ENCODE measurements around the gene SYNPO2.
"Not testable (repeated sequence)": the region's sequence is repeated elsewhere in the genome, so short reads cannot be mapped to it uniquely, and the experiment has no call there.

The SYNPO2 gene

DNA sequence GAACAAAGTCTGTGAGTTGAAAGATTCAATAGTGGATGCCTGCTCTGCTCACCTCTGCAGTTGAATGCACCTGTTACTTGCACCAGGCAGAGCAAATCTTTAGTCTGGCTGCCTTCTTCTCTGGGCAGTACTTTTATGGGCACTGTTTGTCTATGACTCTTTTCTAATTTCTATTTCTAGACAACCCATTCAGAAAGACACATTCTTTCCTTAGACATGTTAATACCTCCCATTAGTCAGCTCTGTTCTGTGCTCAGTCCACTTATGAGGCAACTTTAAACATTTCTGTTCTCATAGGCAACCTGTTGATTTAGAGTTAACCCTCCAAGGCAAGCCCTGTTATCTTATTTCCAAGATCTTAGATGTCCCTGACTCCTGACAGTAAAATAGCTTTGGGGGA, 108.9 kb downstream of the SYNPO2 start:
- no peak for DNase-seq (ENCODE audit: low read depth in 2 of 2)

DNA sequence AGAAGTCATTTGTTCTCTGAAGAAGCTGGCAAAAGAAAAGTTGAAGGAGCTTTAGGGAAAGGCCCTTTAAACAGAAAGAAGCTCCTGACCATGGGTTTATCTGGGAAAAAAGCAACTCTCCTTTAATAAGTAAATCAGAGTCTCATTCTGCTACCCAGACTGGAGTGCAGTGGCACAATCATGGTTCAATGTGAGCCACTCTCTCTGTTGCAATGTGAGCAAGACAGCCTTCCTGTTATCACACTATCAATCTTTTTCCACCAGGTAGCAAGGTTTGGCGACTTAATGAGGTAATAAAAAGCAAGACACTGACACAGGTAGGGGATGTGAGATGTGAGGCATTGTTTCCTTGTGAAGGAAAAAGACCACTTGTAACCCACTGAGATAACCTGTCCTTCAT, 111.3 kb downstream of the SYNPO2 start:
- DNase-seq (ENCODE audit: low read depth in 2 of 2), result no peak

GRCh38 chr4:119000400-119000799, 111.7 kb downstream of the SYNPO2 start:
- DNase-seq (ENCODE audit: low read depth in 2 of 2), result no peak

DNA sequence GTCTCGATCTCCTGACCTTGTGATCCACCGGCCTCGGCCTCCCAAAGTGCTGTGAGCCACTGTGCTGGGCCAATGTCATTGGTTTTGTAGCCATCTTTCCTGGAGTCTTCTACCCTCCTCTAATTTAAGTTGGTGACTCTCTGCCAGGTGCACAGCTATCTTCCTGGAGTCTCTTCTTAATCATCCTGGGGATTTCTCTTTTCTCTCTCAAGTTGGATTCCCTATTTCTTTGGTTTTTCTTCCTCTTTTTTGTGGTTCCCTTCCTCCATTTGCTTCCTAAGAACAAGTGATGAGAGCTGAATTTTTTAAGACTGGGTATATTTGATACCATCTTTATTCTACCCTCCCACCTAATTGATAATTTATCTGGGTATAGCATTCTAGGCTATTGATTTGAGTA, 113.8 kb downstream of the SYNPO2 start:
- DNase-seq (ENCODE audit: low read depth in 2 of 2), result no peak

DNA sequence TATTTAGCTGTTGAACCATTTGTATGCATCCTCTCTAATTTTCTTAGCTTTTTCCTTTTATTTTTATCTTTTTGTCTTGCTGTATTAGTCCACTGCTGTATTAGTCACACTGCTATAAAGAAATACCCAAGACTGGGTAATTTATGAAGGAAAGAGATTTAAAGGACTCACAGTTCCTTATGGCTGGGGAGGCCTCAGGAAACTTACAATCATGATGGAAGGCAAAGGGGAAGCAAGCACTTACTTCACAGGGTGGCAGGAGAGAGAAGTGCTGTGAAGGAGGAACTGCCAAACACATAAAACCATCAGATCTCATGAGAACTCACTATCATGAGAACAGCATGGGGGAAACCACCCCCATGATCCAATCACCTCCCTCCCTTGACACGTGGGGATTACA, 114.3 kb downstream of the SYNPO2 start:
- DNase-seq (ENCODE audit: low read depth in 2 of 2), result not testable (repeated sequence)

DNA sequence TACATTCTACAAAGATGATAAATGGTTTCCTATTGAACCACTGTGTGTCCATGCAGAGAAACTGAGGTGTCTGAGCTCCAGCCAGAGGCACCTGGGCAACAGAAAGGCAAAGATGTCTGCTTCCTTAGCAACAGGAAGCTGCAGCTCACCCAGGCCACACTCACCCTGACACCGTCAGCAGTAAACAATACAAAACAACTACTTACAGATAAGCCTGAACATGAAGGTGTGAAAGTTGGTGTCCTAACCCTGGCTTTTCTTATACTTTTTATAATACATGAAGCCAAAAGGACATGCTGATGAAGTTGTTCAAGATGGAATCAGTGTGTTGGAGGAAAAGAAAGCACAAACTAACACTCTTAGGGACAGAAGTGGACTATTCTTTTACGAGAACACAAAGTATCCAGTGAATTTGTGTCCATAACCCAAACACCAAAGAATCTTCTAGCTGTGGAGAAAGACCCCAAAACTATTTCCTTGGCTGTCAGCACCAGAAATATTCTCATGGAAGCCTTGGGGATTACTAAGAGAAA, 117.3 kb downstream of the SYNPO2 start:
- no peak for DNase-seq (ENCODE audit: low read depth in 2 of 2)

GRCh38 chr4:119008761-119009160, 120.1 kb downstream of the SYNPO2 start:
- no peak for DNase-seq (ENCODE audit: low read depth in 2 of 2)

GRCh38 chr4:119010221-119010620, 121.6 kb downstream of the SYNPO2 start:
- DNase-seq (ENCODE audit: low read depth in 2 of 2), result not testable (repeated sequence)

DNA sequence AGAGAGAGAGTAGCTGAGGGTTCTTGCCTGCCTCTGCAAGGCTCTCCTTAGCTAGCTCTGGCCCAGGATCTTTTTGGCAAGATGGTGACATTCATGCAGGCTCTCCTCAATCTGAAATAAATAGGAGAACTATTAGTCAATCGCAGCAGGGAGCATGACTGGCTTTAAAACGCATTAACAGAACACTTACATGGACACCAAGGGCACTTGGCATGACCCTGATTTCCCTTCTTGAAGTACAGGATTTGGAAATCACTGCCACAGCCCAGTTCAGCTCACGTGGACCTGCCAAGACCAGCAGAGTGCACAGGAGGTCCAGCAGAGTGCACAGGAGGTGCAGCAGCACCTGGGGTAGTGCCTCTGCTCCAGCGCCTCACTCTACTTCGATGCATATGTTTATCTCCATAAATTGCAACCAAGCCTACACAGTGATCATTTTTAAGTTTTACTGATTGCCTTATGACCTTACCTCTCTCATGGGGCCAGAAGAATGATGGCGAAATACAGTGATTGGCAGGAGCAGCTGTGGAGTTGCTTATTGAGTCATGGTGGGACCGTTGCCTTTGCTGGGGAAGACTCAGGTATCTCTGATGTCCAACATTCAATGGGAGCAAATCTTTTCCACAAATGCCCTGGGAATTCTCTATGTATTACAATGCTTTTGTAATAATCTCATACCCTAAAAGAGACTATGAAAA, 122.4 kb downstream of the SYNPO2 start:
- DNase-seq (ENCODE audit: low read depth in 2 of 2), result no peak

DNA sequence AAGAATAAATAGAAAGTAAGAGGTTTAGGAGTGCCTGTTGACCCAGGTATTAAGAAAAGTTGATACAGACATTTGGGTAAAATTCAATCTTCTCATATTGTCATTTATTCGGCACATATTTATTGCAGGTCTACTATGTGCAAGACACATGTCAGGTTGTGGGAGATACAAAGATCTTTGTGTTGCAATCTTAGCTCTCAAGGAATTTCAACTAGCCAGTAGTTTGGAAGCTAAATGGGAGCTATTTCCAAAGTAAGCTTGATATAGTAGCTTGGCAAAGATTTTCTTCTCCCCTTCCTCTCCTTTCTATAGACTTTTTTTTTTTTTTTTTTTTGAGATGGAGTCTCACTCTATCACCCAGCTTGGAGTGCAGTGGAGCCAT, 122.9 kb downstream of the SYNPO2 start:
- no peak for DNase-seq (ENCODE audit: low read depth in 2 of 2)

GRCh38 chr4:119014658-119015057, 126.0 kb downstream of the SYNPO2 start:
- no peak for DNase-seq (ENCODE audit: low read depth in 2 of 2)

DNA sequence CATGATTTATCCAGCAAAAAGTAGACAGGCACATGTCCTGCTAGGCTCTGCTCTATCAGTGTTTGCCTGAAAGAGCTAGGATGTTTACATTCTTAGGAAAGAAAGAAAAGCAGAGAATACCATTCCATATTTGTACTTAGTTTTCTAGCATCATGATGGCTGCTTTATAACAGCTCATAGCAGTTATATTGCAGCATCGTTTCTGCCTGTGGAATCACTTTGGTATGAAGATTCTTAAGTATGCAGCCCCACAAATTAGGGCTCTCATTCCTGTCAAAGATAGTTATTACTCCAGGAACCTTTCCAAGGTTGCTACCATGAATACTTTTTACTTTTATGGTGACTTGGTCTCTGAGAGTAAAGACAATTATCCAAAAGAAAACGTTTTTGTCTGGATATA, 128.0 kb downstream of the SYNPO2 start:
- no peak for DNase-seq (ENCODE audit: low read depth in 2 of 2)

DNA sequence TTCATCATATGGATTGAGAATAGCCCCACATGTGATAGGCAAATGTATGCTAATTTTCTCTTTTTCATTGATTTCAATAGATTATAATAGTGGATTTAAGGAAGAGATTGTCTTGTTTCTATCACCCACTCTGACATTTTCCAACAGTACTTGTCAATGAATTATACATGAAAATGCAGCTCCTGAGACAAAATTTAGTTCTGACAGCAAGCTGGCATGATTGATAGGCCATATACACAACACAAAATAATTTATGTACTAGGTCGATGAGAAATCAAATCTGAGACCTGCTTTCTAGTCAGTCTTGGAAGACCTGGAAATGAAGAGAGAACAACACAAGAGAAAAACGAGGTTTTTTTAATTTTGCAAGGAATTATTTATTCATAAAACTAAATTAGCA, 129.0 kb downstream of the SYNPO2 start:
- DNase-seq (ENCODE audit: low read depth in 2 of 2), result no peak

GRCh38 chr4:119020158-119020557, 131.5 kb downstream of the SYNPO2 start:
- no peak for DNase-seq (ENCODE audit: low read depth in 2 of 2)

DNA sequence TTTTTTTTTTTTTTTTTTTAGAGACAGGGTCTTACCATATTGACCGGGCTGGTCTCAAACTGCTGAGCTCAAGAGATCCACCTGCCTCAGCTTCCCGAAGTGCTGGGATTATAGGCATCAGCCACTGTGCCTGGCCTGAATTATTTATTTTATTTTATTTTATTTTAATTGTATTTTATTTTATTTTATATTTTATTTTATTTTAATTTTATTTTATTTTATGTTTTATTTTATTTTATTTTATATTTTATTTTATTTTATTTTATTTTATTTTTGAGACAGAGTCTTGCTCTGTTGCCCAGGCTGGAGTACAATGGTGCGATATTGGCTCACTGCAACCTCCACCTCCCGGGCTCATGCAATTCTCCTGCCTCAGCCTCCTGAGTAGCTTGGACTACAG, 133.9 kb downstream of the SYNPO2 start:
- DNase-seq (ENCODE audit: low read depth in 2 of 2), result not testable (repeated sequence)

DNA sequence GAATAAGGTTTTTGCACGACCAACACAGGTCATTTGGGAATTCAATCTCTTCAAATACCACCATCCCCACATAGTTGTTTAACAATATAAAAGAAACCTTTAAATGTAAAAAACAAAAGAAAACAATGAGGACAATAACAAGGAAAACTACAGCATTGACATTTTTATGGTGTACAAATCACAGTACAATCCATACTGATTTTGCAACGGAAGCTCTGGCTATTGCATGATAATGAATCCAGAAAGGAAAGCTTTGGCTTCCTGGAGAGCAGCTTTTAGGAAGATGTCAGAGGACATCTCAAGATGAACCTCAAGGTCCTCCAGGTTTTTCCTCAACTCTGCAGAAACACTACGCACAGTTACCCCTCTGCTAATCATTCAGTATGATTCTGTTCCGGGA, 135.4 kb downstream of the SYNPO2 start:
- DNase-seq (ENCODE audit: low read depth in 2 of 2), result no peak

GRCh38 chr4:119025420-119025819, 136.8 kb downstream of the SYNPO2 start:
- DNase-seq (ENCODE audit: low read depth in 2 of 2), result no peak

- no peak for DNase-seq (ENCODE audit: low read depth in 2 of 2)
These were observed 137.4 kb downstream of the SYNPO2 start for GRCh38 chr4:119025916-119026661.

DNA sequence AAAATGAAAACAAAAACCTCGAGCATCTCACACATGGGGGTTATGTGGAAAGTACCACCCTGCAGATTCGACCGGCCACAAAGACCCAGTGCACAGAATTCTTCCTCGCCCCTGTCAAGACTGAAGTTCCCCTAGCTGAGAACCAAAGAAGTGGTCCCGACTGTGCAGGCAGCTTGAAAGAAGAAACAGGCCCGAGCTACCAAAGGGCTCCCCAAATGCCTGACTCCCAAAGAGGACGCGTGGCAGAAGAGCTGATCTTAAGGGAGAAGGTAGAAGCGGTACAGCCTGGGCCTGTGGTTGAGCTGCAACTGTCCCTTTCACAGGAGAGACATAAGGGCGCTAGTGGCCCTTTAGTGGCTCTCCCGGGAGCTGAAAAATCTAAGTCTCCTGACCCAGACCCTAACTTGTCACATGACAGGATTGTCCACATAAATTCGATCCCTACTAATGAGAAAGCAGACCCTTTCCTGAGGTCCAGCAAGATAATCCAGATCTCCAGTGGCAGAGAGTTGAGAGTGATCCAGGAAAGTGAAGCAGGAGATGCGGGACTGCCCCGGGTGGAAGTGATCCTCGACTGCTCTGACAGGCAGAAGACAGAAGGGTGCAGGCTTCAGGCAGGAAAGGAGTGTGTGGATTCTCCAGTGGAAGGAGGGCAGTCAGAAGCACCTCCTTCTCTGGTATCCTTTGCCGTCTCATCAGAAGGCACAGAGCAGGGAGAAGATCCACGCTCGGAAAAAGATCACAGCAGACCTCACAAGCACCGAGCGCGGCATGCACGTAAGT, 138.2 kb downstream of the SYNPO2 start:
- DNase-seq (ENCODE audit: low read depth in 2 of 2), result no peak

DNA sequence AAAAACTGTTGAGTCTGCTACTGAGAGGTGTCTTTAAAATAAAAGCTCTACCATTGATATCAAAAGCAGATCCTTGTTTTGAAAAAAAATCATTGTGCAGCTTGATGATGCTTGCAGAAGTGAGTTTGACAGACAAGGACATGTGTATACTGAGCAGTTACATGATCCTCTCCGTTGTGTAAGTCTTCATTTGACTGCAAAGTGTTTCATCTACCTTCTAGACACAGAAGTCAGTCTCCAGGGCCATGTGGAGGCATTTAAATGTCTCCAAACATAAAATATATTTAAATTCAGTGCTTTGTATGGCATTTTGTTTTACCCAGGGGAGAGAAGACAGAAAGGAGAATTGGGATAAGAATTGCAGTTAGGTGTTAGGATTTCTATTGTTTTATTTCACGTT, 139.2 kb downstream of the SYNPO2 start:
- no peak for DNase-seq (ENCODE audit: low read depth in 2 of 2)

- no peak for DNase-seq (ENCODE audit: low read depth in 2 of 2)
These were observed 139.6 kb downstream of the SYNPO2 start for GRCh38 chr4:119028296-119028695.

DNA sequence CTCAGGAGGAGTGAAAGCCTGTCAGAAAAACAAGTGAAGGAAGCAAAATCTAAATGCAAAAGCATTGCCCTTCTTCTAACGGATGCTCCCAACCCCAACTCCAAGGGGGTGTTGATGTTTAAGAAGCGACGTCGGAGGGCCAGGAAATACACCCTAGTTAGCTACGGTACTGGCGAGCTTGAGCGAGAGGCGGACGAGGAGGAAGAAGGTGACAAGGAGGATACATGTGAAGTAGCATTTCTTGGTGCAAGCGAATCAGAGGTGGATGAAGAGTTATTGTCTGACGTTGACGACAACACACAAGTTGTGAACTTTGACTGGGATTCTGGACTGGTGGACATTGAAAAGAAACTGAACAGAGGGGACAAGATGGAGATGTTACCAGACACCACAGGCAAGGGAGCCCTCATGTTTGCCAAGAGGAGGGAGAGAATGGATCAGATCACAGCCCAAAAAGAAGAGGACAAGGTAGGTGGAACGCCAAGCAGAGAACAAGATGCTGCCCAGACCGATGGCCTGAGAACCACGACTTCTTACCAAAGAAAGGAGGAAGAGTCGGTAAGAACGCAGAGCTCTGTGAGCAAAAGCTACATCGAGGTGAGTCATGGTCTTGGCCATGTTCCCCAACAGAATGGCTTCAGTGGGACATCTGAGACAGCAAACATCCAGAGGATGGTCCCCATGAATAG, 141.3 kb downstream of the SYNPO2 start:
- no peak for DNase-seq (ENCODE audit: low read depth in 2 of 2)

All from stimulated activated CD8-positive, alpha-beta memory T cell treated with anti-CD3 and anti-CD28 coated beads, Interleukin-2, amount 100 ng/mL, for 48 hours (primary cell).